GM12878 (cell line): Measurements from ENCODE around the gene ZFP36. TPM values are rescaled to one million over a fixed set of nuclear protein-coding genes. Genes with fewer than 3 reads are reported as not detected.

ENCODE experiments used
- ATAC-seq: fragments of 200-7000 bp; cut with Tn5 transposase; 3 replicates; pipeline ENCODE4 v1.9.1; 2020; ENCODE audit warnings: mild to moderate bottlenecking, moderate library complexity
- BruUV-seq: library from RNA; stranded (reverse); fragments of 400-500 nt; replicated peaks from 2 replicates; lab custom pipeline; 2021; lab: Mats Ljungman, UMichigan
- CTCF ChIA-PET: fragments of 300-600 bp; sonication (Branson Sonifier 250); formaldehyde crosslinking; extraction: SDS; loops from one replicate; lab custom pipeline; 2021; ENCODE audit warnings: inconsistent platforms; lab: Yijun Ruan, JAX
- POLR2A ChIA-PET: fragments of 350-600 bp; formaldehyde crosslinking; extraction: SDS; loops from one replicate; lab custom pipeline; 2021; ENCODE audit warnings: inconsistent platforms; lab: Charles Lee
- RAD21 ChIA-PET: fragments of 300-600 bp; sonication (Branson Sonifier 250); formaldehyde crosslinking; loops from one replicate; lab custom pipeline; 2023; ENCODE audit warnings: antibody characterized with exemption; ENCODE audit not compliant: unreplicated experiment; lab: Charles Lee
- SMC1A ChIA-PET: fragments of 300-600 bp; sonication (Branson Sonifier 250); formaldehyde crosslinking; loops from one replicate; lab custom pipeline; 2023; ENCODE audit not compliant: unreplicated experiment, uncharacterized antibody; lab: Charles Lee
- DNase-seq: peaks from one replicate; pipeline ENCODE4 v3.0.0-alpha.2; 2011; ENCODE audit warnings: low read depth, low spot score
- FAIRE-seq: peaks from 3 replicates; lab custom pipeline; 2011; peaks lifted over from hg19 to GRCh38; lab: Jason Lieb, UNC
- H2AFZ ChIP-seq: 2 replicates; pipeline ENCODE4 v1.6.0; 2011; ENCODE audit warnings: low read depth, low read length, control low read depth; ENCODE audit not compliant: control insufficient read depth
- H3K27ac ChIP-seq: 2 replicates; pipeline ENCODE4 v1.5.1; 2011; ENCODE audit warnings: control low read depth; ENCODE audit not compliant: control insufficient read depth, insufficient read depth
- H3K27me3 ChIP-seq, 2 experiments: replicated peaks in 1 of 2; 2 replicates each; pipeline versions ENCODE4 v1.6.0 to v1.6.1; 2011; ENCODE audit warnings: low read length in 1 of 2; ENCODE audit not compliant: control insufficient read depth in 2 of 2, insufficient read depth in 2 of 2
- H3K36me3 ChIP-seq, 2 experiments: 2 replicates each; pipeline ENCODE4 v1.5.1; 2011; ENCODE audit warnings: low read length in 1 of 2; ENCODE audit not compliant: control insufficient read depth in 2 of 2, insufficient read depth in 2 of 2
- H3K4me1 ChIP-seq: 2 replicates; pipeline ENCODE4 v1.6.1; 2011; ENCODE audit warnings: mild to moderate bottlenecking, low read length, moderate library complexity, mixed read lengths; ENCODE audit not compliant: control insufficient read depth, insufficient read depth
- H3K4me2 ChIP-seq: 2 replicates; pipeline ENCODE4 v1.6.0; 2011; ENCODE audit warnings: control low read depth; ENCODE audit not compliant: control insufficient read depth, insufficient read depth
- H3K4me3 ChIP-seq: fragments of 200-600 bp; sonication (generic); 2 replicates; pipeline ENCODE4 v1.5.1; 2016
- H3K79me2 ChIP-seq: 2 replicates; pipeline ENCODE4 v1.6.0; 2011; ENCODE audit warnings: low read length; ENCODE audit not compliant: control insufficient read depth, insufficient read depth
- H3K9ac ChIP-seq: 2 replicates; pipeline ENCODE4 v1.8.0; 2011; ENCODE audit warnings: low read length, control low read depth, mixed read lengths; ENCODE audit not compliant: control insufficient read depth, insufficient read depth
- H3K9me3 ChIP-seq: replicated peaks from 3 replicates; pipeline ENCODE4 v1.5.1; 2011; ENCODE audit warnings: mild to moderate bottlenecking, low read length; ENCODE audit not compliant: control insufficient read depth, insufficient read depth
- H4K20me1 ChIP-seq: 2 replicates; pipeline ENCODE4 v1.6.0; 2011; ENCODE audit not compliant: control insufficient read depth, insufficient read depth
- ASH2L ChIP-seq: fragments of 300-600, 200-600 bp; sonication (generic); IDR thresholded peaks from 2 replicates; pipeline ENCODE4 v1.6.1; 2017; ENCODE audit warnings: low read depth, mild to moderate bottlenecking, borderline replicate concordance
- ATF3 ChIP-seq: IDR thresholded peaks from 2 replicates; pipeline ENCODE4 v1.6.1; 2011; ENCODE audit warnings: low read depth, mild to moderate bottlenecking, low read length, moderate library complexity, borderline replicate concordance; ENCODE audit errors: extremely low read depth
- ATF7 ChIP-seq: fragments of 450-650 bp; IDR thresholded peaks from 2 replicates; pipeline ENCODE4 v1.6.1; 2016; ENCODE audit warnings: low read depth, mild to moderate bottlenecking
- BCLAF1 ChIP-seq: fragments of 450-650 bp; IDR thresholded peaks from 2 replicates; pipeline ENCODE4 v1.6.1; 2017; ENCODE audit warnings: antibody characterized with exemption, mild to moderate bottlenecking, moderate library complexity
- CREB1 ChIP-seq: IDR thresholded peaks from 2 replicates; pipeline ENCODE4 v1.6.1; 2012; ENCODE audit warnings: low read depth, mild to moderate bottlenecking, inconsistent platforms
- EGR1 ChIP-seq, 2 experiments: IDR thresholded peaks; 1 replicate in 1 of 2; 2 replicates in 1 of 2; pipeline ENCODE4 v1.6.1; 2011 to 2012; ENCODE audit warnings: low read depth in 2 of 2, low read length in 2 of 2, borderline replicate concordance in 1 of 2, mild to moderate bottlenecking in 1 of 2, moderate library complexity in 1 of 2
- GATAD2B ChIP-seq: fragments of 450-650 bp; conservative IDR thresholded peaks from 2 replicates; pipeline ENCODE4 v1.6.1; 2017; ENCODE audit warnings: low read depth, mild to moderate bottlenecking, moderate library complexity
- IKZF1 ChIP-seq: fragments of 450-650 bp; conservative IDR thresholded peaks from 2 replicates; pipeline ENCODE4 v1.6.1; 2017; ENCODE audit warnings: antibody characterized with exemption, mild to moderate bottlenecking
- MEF2A ChIP-seq: IDR thresholded peaks from 2 replicates; pipeline ENCODE4 v1.6.1; 2011; ENCODE audit warnings: low read depth, mild to moderate bottlenecking, low read length, moderate library complexity; ENCODE audit not compliant: insufficient read depth
- MTA3 ChIP-seq: IDR thresholded peaks from 2 replicates; pipeline ENCODE4 v1.6.1; 2012; ENCODE audit warnings: low read length, inconsistent platforms, borderline replicate concordance
- MYB ChIP-seq: fragments of 150-350 bp; IDR thresholded peaks from 2 replicates; pipeline ENCODE4 v1.6.1; 2014; ENCODE audit warnings: mild to moderate bottlenecking, low read depth, low read length, borderline replicate concordance
- NBN ChIP-seq: fragments of 450-650 bp; IDR thresholded peaks from 2 replicates; pipeline ENCODE4 v1.6.1; 2016
- POLR2A ChIP-seq: IDR thresholded peaks from 2 replicates; pipeline ENCODE4 v1.6.1; 2011; ENCODE audit warnings: low read depth, mild to moderate bottlenecking, low read length
- RAD21 ChIP-seq: IDR thresholded peaks from 2 replicates; pipeline ENCODE4 v1.6.1; 2011; ENCODE audit warnings: mild to moderate bottlenecking, low read depth, low read length, moderate library complexity; ENCODE audit not compliant: insufficient read depth
- RELB ChIP-seq: fragments of 450-650 bp; IDR thresholded peaks from 2 replicates; pipeline ENCODE4 v1.6.1; 2017; ENCODE audit warnings: low read depth, mild to moderate bottlenecking, moderate library complexity
- RFX5 ChIP-seq: IDR thresholded peaks from 2 replicates; pipeline ENCODE4 v1.6.1; 2011; ENCODE audit warnings: low read depth, low read length, improper control_type of control experiment
- TCF12 ChIP-seq: IDR thresholded peaks from 2 replicates; pipeline ENCODE4 v1.6.1; 2011; ENCODE audit warnings: low read depth, mild to moderate bottlenecking, low read length
- ZNF217 ChIP-seq: fragments of 450-650 bp; IDR thresholded peaks from 2 replicates; pipeline ENCODE4 v1.6.1; 2017; ENCODE audit warnings: antibody characterized with exemption, mild to moderate bottlenecking
- WGBS: methylation state at CpG from one replicate; pipeline ENCODE4 v1.1.6; 2016; ENCODE audit warnings: low lambda C conversion rate; ENCODE audit not compliant: insufficient replicate concordance, insufficient coverage; ENCODE audit errors: missing lambda C conversion rate; 5-methylcytosine and 5-hydroxymethylcytosine counted together
- in situ Hi-C: fragments of 300-500 bp; cut with MboI; formaldehyde crosslinking; loops from 9 replicates; pipeline ENCODE4 v1.14.3; 2018; ENCODE audit warnings: mixed read lengths
- intact Hi-C: fragments of 100-400 bp; cut with micrococcal nuclease; formaldehyde crosslinking; loops from one replicate; pipeline ENCODE4 v1.14.2; 2022; ENCODE audit not compliant: unreplicated experiment
- polyA plus RNA-seq, 11 experiments: library from polyadenylated mRNA; depleted of rRNA in 4 of 11; unstranded in 6 of 11; stranded (reverse) in 5 of 11; fragments of >200 nt; fragmentation: Nextera tagmentation in 4 of 11; fragmentation: Illumina TruSeq in 1 of 11; extraction: Ambion mirVana in 4 of 11; extraction: Trizol in 1 of 11; gene quantifications; 1 replicate in 1 of 11; 2 replicates in 10 of 11; pipeline versions ENCODE4 v1.2.1 to v1.2.3, GENCODE V29; 2011 to 2016; ENCODE audit warnings: inconsistent platforms in 2 of 11, missing spikeins in 2 of 11, low read depth in 1 of 11
- total RNA-seq, 4 experiments: library from RNA; depleted of rRNA in 3 of 4; stranded (reverse); fragments of >200 nt in 3 of 4; fragmentation: Illumina TruSeq in 1 of 4; extraction: Trizol in 1 of 4; gene quantifications; 2 replicates each; pipeline versions ENCODE4 v1.2.1 to v1.2.3, GENCODE V29; 2013 to 2021

Gene ZFP36
- total and polyA plus RNA-seq, 10 of the 15 experiments (the other 5 are each of a cell fraction or from before 2014, with no cell fraction given) = 5.3 to 55.0 (median 18.1) TPM

GRCh38 chr19:39412867-39413271 is 6.2 kb downstream of the ZFP36 start (continued):
- TF ChIP-seq ZNF217 (0 out of 2 replicates have a peak, but pooled peaks have one; percentile 11), ATF3 (no peak), CREB1 (no peak), NBN (peak; percentile 10; the same call in 1 of the 2 replicates), BCLAF1 (no peak), MYB (no peak), ATF7 (no peak)

DNA sequence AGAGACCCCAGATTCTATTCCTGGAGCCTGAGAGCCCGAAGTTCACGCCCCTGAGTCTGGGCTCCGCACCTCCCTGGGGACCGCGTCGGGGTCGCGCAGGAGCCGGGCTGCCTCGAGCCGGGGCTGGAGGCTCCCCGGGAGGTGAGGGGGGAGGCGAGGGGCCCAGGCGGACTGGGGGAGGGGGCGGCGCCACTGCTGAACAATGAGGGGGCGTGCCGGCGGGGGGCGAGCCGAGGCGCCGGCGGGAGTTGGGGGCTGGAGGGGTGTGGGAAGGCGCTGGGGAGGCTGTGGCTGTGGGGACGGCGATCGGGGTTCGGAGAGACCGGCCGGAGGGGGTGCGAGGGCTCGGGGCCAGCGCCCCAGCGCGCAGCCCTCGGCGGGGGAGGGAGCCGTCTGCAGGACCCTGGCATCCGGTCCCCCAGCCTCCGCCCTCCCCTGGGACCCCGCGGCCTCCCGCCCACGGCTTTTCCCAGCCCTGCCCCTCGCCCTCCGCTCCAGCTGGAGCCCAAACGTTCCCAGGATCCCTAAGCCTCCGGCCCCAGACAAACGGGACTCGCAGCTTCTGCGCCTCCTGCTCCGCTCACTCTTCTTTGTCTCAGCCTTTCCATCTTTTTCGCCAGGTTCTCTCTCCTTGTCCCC is 6.7 kb downstream of the ZFP36 start:
- Histone ChIP-seq H3K4me3 (peak overlapping the region; percentile 98), H3K36me3 (peaks cover 2 to 4% of the 10 kb centered on the region in 2 experiments; a peak in 2 of 4 replicates), H2AFZ (peak overlapping the region; percentile 59), H3K4me1 (peaks cover 15% of the 10 kb centered on the region), H3K4me2 (peak overlapping the region; percentile 73), H3K9ac (peak overlapping the region; percentile 99), H3K27ac (peak overlapping the region; percentile 93), H4K20me1 (no peaks in the 10 kb centered on the region), H3K9me3 (no peaks in the 10 kb centered on the region), H3K79me2 (peaks cover 46% of the 10 kb centered on the region), H3K27me3 (no peaks in the 10 kb centered on the region)
- RAD21 ChIA-PET = interaction anchor here (1.0 to 1.5 kb wide), 4 partner anchors 12 to 90 kb away, joined by 3 to 6 read pairs (median 4); partner anchors contain the start of genes GMFG and RPS16
- POLR2A ChIA-PET = interaction anchor here (0.6 to 2.3 kb wide), 6 partner anchors 9 to 126 kb away, joined by 3 to 6 read pairs (median 3); no protein-coding TSS in a partner anchor
- BruUV-seq = no TSS peak
- CTCF ChIA-PET = interaction anchor here (0.5 to 1.7 kb wide), 6 partner anchors 9 to 216 kb away, joined by 3 to 11 read pairs (median 4); partner anchors contain the start of gene RPS16
- DNase-seq = no peak
- SMC1A ChIA-PET = interaction anchor here (1.1 to 1.6 kb wide), 6 partner anchors 15 to 258 kb away, joined by 3 to 6 read pairs (median 4); partner anchors contain the start of gene RPS16
- ATAC-seq = no peak
- FAIRE-seq = no peak
- in situ Hi-C loops = loop anchor here (5.0 kb wide), 1 partner anchor 291 kb away; no protein-coding TSS in a partner anchor
- intact Hi-C loops = loop anchor here (2.0 to 10.0 kb wide), 4 partner anchors 17 to 381 kb away; partner anchors contain the start of genes EID2B and FBXO27
- 1% methylated on average over 18 of the region's 54 CpGs for WGBS
- TF ChIP-seq RELB (0 out of 2 replicates have a peak, but pooled peaks have one; percentile 11), MEF2A (no peak), MTA3 (no peak), GATAD2B (peak; percentile 48; the same call in 1 of the 2 replicates), EGR1 (IDR thresholded peaks at IDR 0.05; ENCODE audit: borderline replicate concordance in 1 of 2, low read depth in 2 of 2, low read length in 2 of 2) (peak in 1 of 2 experiments; percentile 83; a peak in 2 of 3 replicates), ASH2L (no peak), POLR2A (peak; percentile 43; the same call in 1 of the 2 replicates), RAD21 (no peak), IKZF1 (peak; percentile 66), RFX5 (no peak), TCF12 (peak; percentile 60; the same call in 1 of the 2 replicates)
